ENCODE results near the gene LRRC38. TPM values are rescaled to one million over a fixed set of nuclear protein-coding genes. Genes with fewer than 3 reads are reported as not detected.

The LRRC38 gene
- total RNA-seq, 1 experiment from 2014 or later = not detected

DNA sequence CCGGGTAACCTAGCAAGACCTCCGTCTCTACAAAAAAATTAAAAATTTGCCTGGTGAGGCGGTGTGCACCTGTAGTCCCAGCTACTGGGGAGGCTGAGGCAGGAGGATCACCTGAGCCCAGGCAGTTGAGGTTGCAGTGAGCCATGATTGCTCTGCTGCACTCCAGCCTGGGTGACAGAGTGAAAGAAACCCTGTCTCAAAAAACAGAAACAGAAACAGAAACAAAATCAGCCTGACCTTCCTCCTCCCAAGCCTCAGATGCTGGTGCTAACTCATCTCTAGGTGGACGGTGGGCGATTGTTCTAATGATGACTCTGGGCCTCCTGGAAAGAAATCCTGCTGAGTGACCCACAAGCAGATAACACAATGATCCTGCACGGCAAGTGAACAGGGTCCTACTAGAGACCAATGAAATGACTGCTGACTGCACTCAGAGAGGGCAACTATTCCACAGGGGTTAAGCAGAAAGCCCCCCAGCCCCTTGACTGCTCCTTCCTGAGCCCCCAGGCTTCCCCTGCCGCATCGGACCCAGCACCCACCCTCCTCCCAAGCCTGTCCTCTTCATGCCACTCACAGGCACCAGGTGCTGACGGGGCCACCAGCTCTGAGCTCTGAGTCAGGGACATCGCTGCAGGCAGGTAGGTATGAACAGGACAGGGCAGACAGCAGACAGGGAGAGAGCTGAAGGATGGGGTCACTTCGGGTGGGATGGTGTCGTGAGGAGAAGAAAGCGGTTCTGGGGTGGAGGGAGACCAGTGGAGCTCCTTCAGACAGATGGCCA lies 27.8 kb upstream of the LRRC38 start:
- BruUV-seq (replicated peaks) = no TSS peak

DNA sequence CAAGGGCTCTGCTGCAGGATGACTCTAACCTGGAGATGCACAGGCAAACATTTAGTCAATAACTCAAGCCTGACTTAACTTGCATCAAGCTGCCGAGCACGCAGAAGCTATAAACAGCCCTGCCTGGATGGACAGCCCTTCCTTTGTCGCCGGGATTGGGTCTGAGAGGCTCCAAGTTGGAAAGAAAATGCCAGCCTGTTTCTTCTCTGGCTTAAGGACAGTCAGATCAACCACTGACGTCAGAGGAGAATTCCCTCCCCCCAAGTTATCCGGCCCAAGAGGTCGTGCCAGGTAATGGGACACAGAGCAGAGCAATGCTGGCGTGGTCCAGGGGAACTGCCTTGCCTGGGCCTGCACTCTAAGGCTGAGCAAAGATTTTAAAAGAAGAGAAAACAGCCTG lies 27.1 kb upstream of the LRRC38 start:
- Mint-ChIP-seq H3K36me3 (ENCODE audit: insufficient read depth, unreplicated experiment) (no peaks in the 10 kb centered on the region), H3K4me3 (ENCODE audit: unreplicated experiment) (no peak overlapping the region), H3K9me3 (ENCODE audit: unreplicated experiment) (no peaks in the 10 kb centered on the region), H3K4me1 (ENCODE audit: insufficient read depth, unreplicated experiment) (peaks cover 14% of the 10 kb centered on the region), H3K27ac (ENCODE audit: low read depth, unreplicated experiment) (no peak overlapping the region), H3K27me3 (ENCODE audit: insufficient read depth, unreplicated experiment) (no peaks in the 10 kb centered on the region)
- CTCF ChIA-PET = interaction anchor here (0.6 to 1.3 kb wide), 2 partner anchors 15 to 60 kb away, joined by 3 to 5 read pairs; no protein-coding TSS in a partner anchor
- POLR2A ChIA-PET = interaction anchor here (0.6 kb wide), 2 partner anchors 21 to 609 kb away, joined by 3 to 4 read pairs; no protein-coding TSS in a partner anchor
- no TSS peak for BruUV-seq (replicated peaks)
- TF ChIP-seq, protein P1, sequence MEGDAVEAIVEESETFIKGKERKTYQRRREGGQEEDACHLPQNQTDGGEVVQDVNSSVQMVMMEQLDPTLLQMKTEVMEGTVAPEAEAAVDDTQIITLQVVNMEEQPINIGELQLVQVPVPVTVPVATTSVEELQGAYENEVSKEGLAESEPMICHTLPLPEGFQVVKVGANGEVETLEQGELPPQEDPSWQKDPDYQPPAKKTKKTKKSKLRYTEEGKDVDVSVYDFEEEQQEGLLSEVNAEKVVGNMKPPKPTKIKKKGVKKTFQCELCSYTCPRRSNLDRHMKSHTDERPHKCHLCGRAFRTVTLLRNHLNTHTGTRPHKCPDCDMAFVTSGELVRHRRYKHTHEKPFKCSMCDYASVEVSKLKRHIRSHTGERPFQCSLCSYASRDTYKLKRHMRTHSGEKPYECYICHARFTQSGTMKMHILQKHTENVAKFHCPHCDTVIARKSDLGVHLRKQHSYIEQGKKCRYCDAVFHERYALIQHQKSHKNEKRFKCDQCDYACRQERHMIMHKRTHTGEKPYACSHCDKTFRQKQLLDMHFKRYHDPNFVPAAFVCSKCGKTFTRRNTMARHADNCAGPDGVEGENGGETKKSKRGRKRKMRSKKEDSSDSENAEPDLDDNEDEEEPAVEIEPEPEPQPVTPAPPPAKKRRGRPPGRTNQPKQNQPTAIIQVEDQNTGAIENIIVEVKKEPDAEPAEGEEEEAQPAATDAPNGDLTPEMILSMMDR (IDR thresholded peaks at IDR 0.05; ENCODE audit: unreplicated experiment) = no peak
- intact Hi-C loops (cut with micrococcal nuclease) = no loop called here
- DNase-seq (ENCODE audit: unreplicated experiment) = no peak

More for the DNA sequence above, 27.8 kb upstream of the LRRC38 start:
- Mint-ChIP-seq H3K27ac (ENCODE audit: low read depth, unreplicated experiment) (no peak overlapping the region), H3K36me3 (ENCODE audit: insufficient read depth, unreplicated experiment) (no peaks in the 10 kb centered on the region), H3K9me3 (ENCODE audit: unreplicated experiment) (no peaks in the 10 kb centered on the region), H3K27me3 (ENCODE audit: insufficient read depth, unreplicated experiment) (no peaks in the 10 kb centered on the region), H3K4me1 (ENCODE audit: insufficient read depth, unreplicated experiment) (peaks cover 14% of the 10 kb centered on the region), H3K4me3 (ENCODE audit: unreplicated experiment) (no peak overlapping the region)
- no peak for DNase-seq (ENCODE audit: unreplicated experiment)
- ChIA-PET POLR2A (no interaction called here), CTCF (interaction anchor here (0.6 to 1.3 kb wide), 4 partner anchors 14 to 185 kb away, joined by 3 to 5 read pairs (median 4); no protein-coding TSS in a partner anchor)
- TF ChIP-seq, protein P1 (IDR thresholded peaks at IDR 0.05; ENCODE audit: unreplicated experiment) = no peak
- intact Hi-C loops (cut with micrococcal nuclease) = no loop called here

DNA sequence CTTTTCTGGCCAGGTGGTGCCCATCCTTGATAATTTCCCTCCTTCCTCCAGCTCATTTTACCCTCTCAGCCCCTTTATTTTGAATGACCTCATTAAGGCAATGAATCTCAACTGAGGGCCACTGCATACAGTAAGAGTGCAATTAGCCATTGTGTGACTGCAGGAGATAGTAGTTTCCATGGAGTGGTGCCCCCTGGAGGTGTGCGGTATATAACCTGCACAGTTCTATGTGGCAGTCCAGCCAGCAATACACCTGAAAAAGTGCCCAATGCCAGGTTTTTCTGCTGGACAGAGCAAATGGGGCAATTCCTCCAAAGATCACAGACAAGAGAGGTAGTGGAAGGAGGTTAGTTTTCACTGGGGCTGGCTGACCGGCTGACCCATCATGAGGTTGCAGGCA lies 25.9 kb upstream of the LRRC38 start:
- ChIA-PET CTCF (interaction anchor here (0.7 to 0.8 kb wide), 2 partner anchors 142 to 175 kb away, joined by 3 read pairs; no protein-coding TSS in a partner anchor), POLR2A (no interaction called here)
- TF ChIP-seq, protein P1 (IDR thresholded peaks at IDR 0.05; ENCODE audit: unreplicated experiment) = peak; percentile 10
- no TSS peak for BruUV-seq (replicated peaks)
- Mint-ChIP-seq H3K4me3 (ENCODE audit: unreplicated experiment) (no peak overlapping the region), H3K27ac (ENCODE audit: low read depth, unreplicated experiment) (no peak overlapping the region), H3K36me3 (ENCODE audit: insufficient read depth, unreplicated experiment) (no peaks in the 10 kb centered on the region), H3K4me1 (ENCODE audit: insufficient read depth, unreplicated experiment) (peaks cover 14% of the 10 kb centered on the region), H3K9me3 (ENCODE audit: unreplicated experiment) (no peaks in the 10 kb centered on the region), H3K27me3 (ENCODE audit: insufficient read depth, unreplicated experiment) (no peaks in the 10 kb centered on the region)
- no peak for DNase-seq (ENCODE audit: unreplicated experiment)
- intact Hi-C loops (cut with micrococcal nuclease) = no loop called here

DNA sequence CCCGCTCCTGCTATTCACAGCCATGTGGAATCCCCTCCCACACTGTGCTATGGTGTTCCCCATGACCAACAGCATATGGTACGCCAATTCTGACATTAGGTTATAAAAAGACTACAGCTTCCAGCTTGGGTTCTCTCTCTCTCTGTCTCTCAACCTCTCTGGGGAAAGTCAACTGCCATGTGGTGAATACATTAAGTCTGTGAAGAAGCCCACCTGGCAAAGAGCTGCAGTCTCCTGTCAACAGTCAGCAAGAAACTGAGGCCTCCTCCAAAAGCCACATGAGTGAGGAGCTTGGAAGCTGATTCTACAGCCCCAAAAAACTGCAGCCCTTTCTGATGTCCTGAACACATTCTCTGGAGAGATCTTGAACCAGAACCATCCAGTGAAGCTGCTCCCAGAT lies 25.0 kb upstream of the LRRC38 start:
- CTCF ChIA-PET = no interaction called here
- BruUV-seq (replicated peaks) = no TSS peak
- no peaks in the 10 kb centered on the region for H3K27me3 Mint-ChIP-seq (ENCODE audit: insufficient read depth, unreplicated experiment)
- H3K9me3 Mint-ChIP-seq (ENCODE audit: unreplicated experiment) = no peaks in the 10 kb centered on the region
- TF ChIP-seq, protein P1 (IDR thresholded peaks at IDR 0.05; ENCODE audit: unreplicated experiment) = no peak
- peaks cover 14% of the 10 kb centered on the region for H3K4me1 Mint-ChIP-seq (ENCODE audit: insufficient read depth, unreplicated experiment)
- no peak overlapping the region for H3K27ac Mint-ChIP-seq (ENCODE audit: low read depth, unreplicated experiment)
- no peak overlapping the region for H3K4me3 Mint-ChIP-seq (ENCODE audit: unreplicated experiment)
- H3K36me3 Mint-ChIP-seq (ENCODE audit: insufficient read depth, unreplicated experiment) = no peaks in the 10 kb centered on the region
- POLR2A ChIA-PET = no interaction called here
- DNase-seq (ENCODE audit: unreplicated experiment) = no peak
- intact Hi-C loops (cut with micrococcal nuclease) = no loop called here
